ENCODE results near the gene EIF4EBP2. TPM values are rescaled to one million over a fixed set of nuclear protein-coding genes. Genes with fewer than 3 reads are reported as not detected.
A peak's percentile ranks its signal among the peaks of the same experiment; 100 is the strongest.

EIF4EBP2 gene
- total and polyA plus RNA-seq, 12 donors, result 17.7 to 106 (median 70.1) TPM

DNA sequence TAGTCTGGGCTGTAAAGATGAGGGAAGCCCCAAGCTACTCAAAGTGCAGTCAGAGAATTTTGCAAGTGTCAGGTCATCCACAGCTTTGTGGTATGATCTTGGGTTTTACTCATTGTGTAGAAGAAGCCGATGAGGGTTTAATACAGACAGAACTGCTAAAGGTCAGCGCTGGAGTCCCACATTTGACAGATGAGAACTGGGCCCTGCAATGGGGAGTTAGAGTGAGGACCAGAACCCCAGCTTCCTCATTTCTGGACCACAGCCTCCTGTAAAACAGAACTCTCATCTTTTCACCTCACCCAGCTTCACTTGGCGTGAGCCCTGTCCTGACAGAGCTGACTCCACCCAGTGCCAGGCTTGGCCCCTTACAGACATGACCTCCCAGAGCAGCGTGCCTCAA lies 41.6 kb upstream of the EIF4EBP2 start:
- no peaks in the 10 kb centered on the region for H3K27me3 ChIP-seq
- H3K27ac ChIP-seq, result no peak overlapping the region
- intact Hi-C loops (cut with DNase I), result loop anchor here (5.0 to 10.0 kb wide), 4 partner anchors 90 to 248 kb away; no protein-coding TSS in a partner anchor
- H3K36me3 ChIP-seq (replicated peaks in 1 of 2), result no peaks in the 10 kb centered on the region
- peaks cover 0 to 12% of the 10 kb centered on the region in 2 donors for H3K4me1 ChIP-seq (replicated peaks in 1 of 2)
- 88 to 95% (median 90%) methylated on average over 3 to 4 of the region's 4 CpGs for WGBS, 4 donors
- no peak overlapping the region for H3K4me3 ChIP-seq
- no peak for DNase-seq
- TF ChIP-seq, protein P1, sequence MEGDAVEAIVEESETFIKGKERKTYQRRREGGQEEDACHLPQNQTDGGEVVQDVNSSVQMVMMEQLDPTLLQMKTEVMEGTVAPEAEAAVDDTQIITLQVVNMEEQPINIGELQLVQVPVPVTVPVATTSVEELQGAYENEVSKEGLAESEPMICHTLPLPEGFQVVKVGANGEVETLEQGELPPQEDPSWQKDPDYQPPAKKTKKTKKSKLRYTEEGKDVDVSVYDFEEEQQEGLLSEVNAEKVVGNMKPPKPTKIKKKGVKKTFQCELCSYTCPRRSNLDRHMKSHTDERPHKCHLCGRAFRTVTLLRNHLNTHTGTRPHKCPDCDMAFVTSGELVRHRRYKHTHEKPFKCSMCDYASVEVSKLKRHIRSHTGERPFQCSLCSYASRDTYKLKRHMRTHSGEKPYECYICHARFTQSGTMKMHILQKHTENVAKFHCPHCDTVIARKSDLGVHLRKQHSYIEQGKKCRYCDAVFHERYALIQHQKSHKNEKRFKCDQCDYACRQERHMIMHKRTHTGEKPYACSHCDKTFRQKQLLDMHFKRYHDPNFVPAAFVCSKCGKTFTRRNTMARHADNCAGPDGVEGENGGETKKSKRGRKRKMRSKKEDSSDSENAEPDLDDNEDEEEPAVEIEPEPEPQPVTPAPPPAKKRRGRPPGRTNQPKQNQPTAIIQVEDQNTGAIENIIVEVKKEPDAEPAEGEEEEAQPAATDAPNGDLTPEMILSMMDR (IDR thresholded peaks at IDR 0.05), result no peak
- TF ChIP-seq POLR2A (IDR thresholded peaks at IDR 0.05), result no peak
- H3K9me3 ChIP-seq (replicated peaks in 1 of 3), result no peaks in the 10 kb centered on the region

DNA sequence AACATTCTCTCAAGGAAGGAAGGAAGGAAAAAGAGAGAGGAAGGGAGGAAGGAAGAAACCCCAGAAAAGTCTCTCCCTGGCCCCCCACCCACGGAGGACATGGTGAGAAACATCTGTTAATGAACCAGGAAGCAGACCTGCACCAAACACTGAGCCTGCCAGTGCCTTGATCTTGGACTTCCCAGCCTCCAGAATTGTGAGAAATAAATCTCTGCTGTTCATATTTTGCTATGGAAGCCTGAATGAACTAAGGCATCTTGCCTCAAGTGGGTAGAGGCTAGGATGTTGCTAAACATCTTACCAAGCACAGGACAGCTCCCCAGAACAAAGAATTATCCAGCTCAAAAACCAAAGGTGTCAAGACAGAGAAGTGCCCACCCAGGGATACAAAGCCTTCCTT lies 40.7 kb upstream of the EIF4EBP2 start:
- Histone ChIP-seq H3K36me3 (replicated peaks in 1 of 2) (no peaks in the 10 kb centered on the region), H3K4me3 (no peak overlapping the region), H3K27me3 (no peaks in the 10 kb centered on the region), H3K9me3 (replicated peaks in 1 of 3) (no peaks in the 10 kb centered on the region), H3K27ac (peak overlapping the region in 1 of 5 donors; percentile 81), H3K4me1 (replicated peaks in 1 of 2) (peaks cover 0 to 12% of the 10 kb centered on the region in 2 donors)
- TF ChIP-seq, protein P1 (IDR thresholded peaks at IDR 0.05), result no peak
- no peak for TF ChIP-seq POLR2A (IDR thresholded peaks at IDR 0.05)
- 64 to 83% (median 77%) methylated on average over 1 of the region's 1 CpG for WGBS, 4 donors
- no peak for DNase-seq
- intact Hi-C loops (cut with DNase I), result loop anchor here (5.0 to 10.0 kb wide), 4 partner anchors 91 to 248 kb away; no protein-coding TSS in a partner anchor

DNA sequence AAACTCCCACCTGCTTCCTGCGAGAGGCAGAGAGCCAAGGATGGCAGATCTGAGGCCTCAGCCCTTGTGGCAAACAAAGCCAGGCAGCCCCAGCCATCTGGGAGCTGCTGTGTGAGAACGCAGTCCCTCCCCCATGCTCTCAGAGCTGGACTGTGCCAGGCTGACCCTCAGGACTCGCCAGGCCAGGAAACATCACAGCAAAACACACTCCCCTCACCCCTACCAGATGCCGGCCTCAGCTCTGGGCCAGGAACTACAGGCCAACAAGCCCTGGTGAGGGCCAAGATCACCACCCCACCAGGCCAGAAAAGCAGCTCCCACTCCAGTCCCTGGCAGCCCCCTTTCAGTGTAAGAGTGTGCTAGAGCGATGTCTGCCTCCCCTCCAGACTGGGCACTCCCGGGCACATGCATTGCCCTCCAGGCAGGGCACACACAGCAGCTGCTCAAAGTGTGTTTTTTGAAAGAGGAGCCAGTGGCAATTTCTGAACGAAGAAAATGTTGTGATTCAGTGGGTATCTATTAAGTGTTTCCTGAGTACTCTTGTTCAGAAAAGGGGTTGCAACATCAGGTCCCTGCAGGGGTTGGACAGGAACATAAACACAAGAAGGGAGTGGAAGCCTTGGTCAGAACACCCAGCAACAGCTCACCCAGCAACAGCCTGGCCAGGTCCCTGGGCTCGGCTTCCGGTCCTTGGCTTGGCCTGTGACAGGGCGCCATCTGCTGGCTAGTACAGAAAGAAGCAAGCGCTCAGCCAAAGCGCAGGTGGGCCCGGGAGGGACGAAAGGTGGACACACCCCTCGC lies 39.8 kb upstream of the EIF4EBP2 start:
- no peaks in the 10 kb centered on the region for H3K27me3 ChIP-seq
- H3K36me3 ChIP-seq (replicated peaks in 1 of 2), result no peaks in the 10 kb centered on the region
- H3K9me3 ChIP-seq (replicated peaks in 1 of 3), result no peaks in the 10 kb centered on the region
- no peak overlapping the region for H3K4me3 ChIP-seq
- 16 to 56% (median 24%) methylated on average over 5 to 15 of the region's 15 CpGs for WGBS, 4 donors
- intact Hi-C loops (cut with DNase I), result loop anchor here (5.0 to 10.0 kb wide), 4 partner anchors 92 to 249 kb away; no protein-coding TSS in a partner anchor
- DNase-seq, result peak; percentile 87 to 96 (median 93)
- H3K4me1 ChIP-seq (replicated peaks in 1 of 2), result peaks cover 0 to 12% of the 10 kb centered on the region in 2 donors
- TF ChIP-seq POLR2A (IDR thresholded peaks at IDR 0.05), result no peak
- TF ChIP-seq, protein P1 (IDR thresholded peaks at IDR 0.05), result peak; percentile 83 to 98 (median 95)
- peak overlapping the region in 3 of 5 donors; percentile 19 to 81 (median 71) for H3K27ac ChIP-seq

DNA sequence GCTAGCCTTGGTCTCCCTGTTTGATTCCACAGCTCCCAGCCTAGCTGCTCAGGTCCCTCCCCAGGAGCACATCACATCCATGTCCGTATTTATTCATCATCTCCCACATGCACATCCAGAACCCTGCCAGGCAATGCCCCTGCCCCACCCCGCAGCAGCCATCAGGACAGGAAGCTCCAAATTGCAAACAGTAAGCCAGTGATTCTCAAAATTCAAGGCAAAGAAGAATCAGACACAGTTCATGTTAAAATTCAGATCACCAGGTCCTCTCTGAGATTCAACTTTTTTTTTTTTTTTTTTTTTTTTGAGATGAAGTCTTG lies 39.2 kb upstream of the EIF4EBP2 start:
- no peaks in the 10 kb centered on the region for H3K27me3 ChIP-seq
- TF ChIP-seq POLR2A (IDR thresholded peaks at IDR 0.05), result no peak
- TF ChIP-seq, protein P1 (IDR thresholded peaks at IDR 0.05), result peak in 2 of 6 experiments; percentile 14 to 50
- no peak overlapping the region for H3K27ac ChIP-seq
- H3K36me3 ChIP-seq (replicated peaks in 1 of 2), result no peaks in the 10 kb centered on the region
- intact Hi-C loops (cut with DNase I), result loop anchor here (5.0 to 10.0 kb wide), 4 partner anchors 92 to 250 kb away; no protein-coding TSS in a partner anchor
- WGBS, 4 donors, result 33 to 57% (median 41%) methylated on average over 2 of the region's 2 CpGs
- no peaks in the 10 kb centered on the region for H3K9me3 ChIP-seq (replicated peaks in 1 of 3)
- no peak overlapping the region for H3K4me3 ChIP-seq
- DNase-seq, result no peak
- H3K4me1 ChIP-seq (replicated peaks in 1 of 2), result peaks cover 0 to 12% of the 10 kb centered on the region in 2 donors

All from adrenal gland (tissue), 12 donors.